ENCODE data around the gene COP1.

- TF ChIP-seq GABPA (IDR thresholded peaks at IDR 0.05; ENCODE audit: low read depth) (no peak), TCF12 (IDR thresholded peaks at IDR 0.05; ENCODE audit: low read depth, low read length) (no peak), PKNOX1 (IDR thresholded peaks at IDR 0.05) (no peak), POLR2A (IDR thresholded peaks at IDR 0.05; ENCODE audit: low read depth, low read length) (no peak), CTCF (IDR thresholded peaks at IDR 0.05 in 2 of 3, conservative IDR thresholded peaks at IDR 0.05 in 1 of 3; ENCODE audit: control insufficient read depth in 2 of 3, extremely low read depth in 1 of 3, insufficient read depth in 1 of 3, low read depth in 3 of 3, low read length in 3 of 3) (no peak), PBX3 (IDR thresholded peaks at IDR 0.05; ENCODE audit: insufficient replicate concordance, low read depth, low read length) (no peak)
These were observed 271.9 kb downstream of the COP1 start for GRCh38 chr1:175935166-175935565.
